ENCODE results near the gene NCR1. TPM values are rescaled to one million over a fixed set of nuclear protein-coding genes. Genes with fewer than 3 reads are reported as not detected.

NCR1 gene
- total RNA-seq, 1 donor from 2014 or later = not detected

Other genes with a start within 250 kb of the NCR1 start
- 0.64 TPM for gene LILRB4, start 243.2 kb upstream of the NCR1 start, total RNA-seq
- gene KIR3DL3, start 181.7 kb upstream of the NCR1 start, total RNA-seq = not detected
- gene KIR2DL3, start 167.6 kb upstream of the NCR1 start, total RNA-seq = not detected
- not detected for gene KIR2DL1, start 136.4 kb upstream of the NCR1 start, total RNA-seq
- gene KIR2DL4, start 102.5 kb upstream of the NCR1 start, total RNA-seq = not detected
- gene KIR3DL1, start 89.7 kb upstream of the NCR1 start, total RNA-seq = not detected
- not detected for gene KIR2DS4, start 73.5 kb upstream of the NCR1 start, total RNA-seq
- not detected for gene KIR3DL2, start 55.7 kb upstream of the NCR1 start, total RNA-seq
- not detected for gene FCAR, start 31.9 kb upstream of the NCR1 start, total RNA-seq
- not detected for gene NLRP7, start 41.4 kb downstream of the NCR1 start, total RNA-seq
- gene NLRP2, start 60.2 kb downstream of the NCR1 start, total RNA-seq = not detected
- not detected for gene GP6, start 132.1 kb downstream of the NCR1 start, total RNA-seq
- gene RDH13, start 157.0 kb downstream of the NCR1 start, total RNA-seq = 12.1 TPM
- not detected for gene EPS8L1, start 169.7 kb downstream of the NCR1 start, total RNA-seq
- 219 TPM for gene PPP1R12C, start 211.5 kb downstream of the NCR1 start, total RNA-seq
- gene TNNT1, start 243.1 kb downstream of the NCR1 start, total RNA-seq = not detected

Measured in ascending aorta (tissue), 1 donor.